Upper lobe of right lung (tissue), 1 donor: ENCODE data around the gene GLYR1. TPM values are rescaled to one million over a fixed set of nuclear protein-coding genes. Genes with fewer than 3 reads are reported as not detected.
A peak's percentile ranks its signal among the peaks of the same experiment; 100 is the strongest.

Source experiments
- ATAC-seq: fragments of 200-7000 bp; cut with Tn5 transposase; one replicate; pipeline ENCODE4 v1.9.1; 2020; ENCODE audit warnings: mild to moderate bottlenecking, moderate library complexity
- DNase-seq: peaks from one replicate; pipeline ENCODE4 v3.0.0-alpha.2; 2020
- H3K27ac ChIP-seq: fragments of 200-600 bp; one replicate; pipeline ENCODE4 v1.8.0; 2022
- H3K27me3 ChIP-seq: fragments of 200-600 bp; one replicate; pipeline ENCODE4 v1.8.0; 2022; ENCODE audit warnings: mild to moderate bottlenecking
- H3K36me3 ChIP-seq: fragments of 200-600 bp; one replicate; pipeline ENCODE4 v1.8.0; 2022
- H3K4me1 ChIP-seq: fragments of 200-600 bp; one replicate; pipeline ENCODE4 v1.8.0; 2022
- H3K4me3 ChIP-seq: fragments of 200-600 bp; one replicate; pipeline ENCODE4 v1.8.0; 2022; ENCODE audit warnings: mild to moderate bottlenecking
- H3K9me3 ChIP-seq: fragments of 200-600 bp; one replicate; pipeline ENCODE4 v1.8.0; 2022
- intact Hi-C: fragments of 100-400 bp; cut with DNase I; formaldehyde crosslinking; loops from one replicate; pipeline ENCODE4 v1.11.0; 2022
- total RNA-seq: library from RNA; stranded (reverse); fragmentation: NEBNext Ultra II Directional; extraction: Animal tissue kit (Norgen Biotek cat#: 25700); gene quantifications from one replicate; pipeline ENCODE4 v1.2.1, GENCODE V29; 2021
- TF ChIP-seq, protein P1 (sequence below): fragments of 200-600 bp; IDR thresholded peaks from one replicate; pipeline ENCODE4 v1.8.0; 2022; ENCODE audit warnings: antibody characterized with exemption
- donor health status: DM: no; HTN: yes; CAD: no; lungs with severe emphysema.

The GLYR1 gene
- total RNA-seq, 1 donor from 2014 or later = 85.7 TPM

DNA sequence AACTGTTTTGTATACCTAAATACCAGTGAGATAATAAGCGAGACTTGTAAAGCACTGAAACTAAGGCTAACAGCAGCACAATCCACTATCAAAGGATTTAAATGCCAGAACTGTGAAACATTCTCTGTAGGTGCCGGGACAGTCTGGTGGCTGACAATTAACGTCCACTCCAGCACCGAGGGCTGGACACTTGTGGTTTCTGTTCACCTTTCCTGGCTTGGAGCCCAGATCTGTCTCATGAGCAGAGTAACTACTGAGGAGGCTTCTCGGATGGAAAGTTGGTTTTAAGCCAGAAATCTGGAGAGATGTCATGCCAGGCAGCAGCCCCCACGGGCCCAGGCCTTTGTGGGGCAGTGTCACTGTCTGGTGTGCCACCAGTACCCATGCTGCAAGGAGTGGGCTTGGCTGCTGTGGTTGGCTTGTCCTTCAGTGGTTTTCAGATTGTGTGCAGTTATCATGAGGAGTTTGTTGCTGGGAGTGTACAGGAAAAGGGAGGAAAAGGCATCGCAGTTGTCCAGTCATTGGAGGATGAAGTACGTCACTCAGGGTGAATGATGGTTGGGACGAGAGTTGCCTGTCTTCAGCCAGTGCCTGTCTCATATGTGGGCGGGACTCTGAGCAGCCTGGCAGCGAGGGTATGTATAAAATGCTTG, 35.7 kb upstream of the GLYR1 start:
- H3K36me3 ChIP-seq = peaks cover 98% of the 10 kb centered on the region

DNA sequence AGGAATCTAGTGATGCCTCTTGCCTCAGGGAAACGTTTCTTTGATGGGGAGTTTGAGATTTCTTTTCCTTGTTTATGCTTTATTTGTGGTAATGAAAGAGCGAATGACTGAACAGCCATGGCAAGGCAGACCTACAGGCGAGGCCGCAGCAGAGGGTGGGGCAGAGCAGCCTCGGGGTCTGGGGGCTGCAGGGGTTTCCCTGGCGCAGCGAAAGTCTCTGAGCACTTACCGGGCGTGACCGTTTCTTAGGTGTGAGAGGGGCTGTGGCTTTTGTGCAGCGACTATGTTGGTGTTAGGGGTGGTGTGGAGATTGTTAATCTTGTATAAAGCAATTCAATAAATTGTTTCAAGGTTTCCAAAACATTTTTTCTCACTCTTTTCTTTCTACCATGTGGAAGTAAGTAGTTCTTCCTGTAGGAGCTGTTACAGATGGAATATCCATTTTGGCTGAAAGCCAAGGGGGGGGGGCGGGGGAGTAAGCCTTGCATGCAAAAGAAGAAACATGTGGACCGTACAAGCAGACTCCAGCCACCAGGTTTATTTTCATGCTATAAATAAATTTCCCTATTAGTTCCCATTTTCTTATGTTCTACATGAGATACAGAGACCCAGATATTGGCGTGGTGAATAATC, 35.0 kb upstream of the GLYR1 start:
- H3K36me3 ChIP-seq = peaks cover 98% of the 10 kb centered on the region
- TF ChIP-seq, protein P1, sequence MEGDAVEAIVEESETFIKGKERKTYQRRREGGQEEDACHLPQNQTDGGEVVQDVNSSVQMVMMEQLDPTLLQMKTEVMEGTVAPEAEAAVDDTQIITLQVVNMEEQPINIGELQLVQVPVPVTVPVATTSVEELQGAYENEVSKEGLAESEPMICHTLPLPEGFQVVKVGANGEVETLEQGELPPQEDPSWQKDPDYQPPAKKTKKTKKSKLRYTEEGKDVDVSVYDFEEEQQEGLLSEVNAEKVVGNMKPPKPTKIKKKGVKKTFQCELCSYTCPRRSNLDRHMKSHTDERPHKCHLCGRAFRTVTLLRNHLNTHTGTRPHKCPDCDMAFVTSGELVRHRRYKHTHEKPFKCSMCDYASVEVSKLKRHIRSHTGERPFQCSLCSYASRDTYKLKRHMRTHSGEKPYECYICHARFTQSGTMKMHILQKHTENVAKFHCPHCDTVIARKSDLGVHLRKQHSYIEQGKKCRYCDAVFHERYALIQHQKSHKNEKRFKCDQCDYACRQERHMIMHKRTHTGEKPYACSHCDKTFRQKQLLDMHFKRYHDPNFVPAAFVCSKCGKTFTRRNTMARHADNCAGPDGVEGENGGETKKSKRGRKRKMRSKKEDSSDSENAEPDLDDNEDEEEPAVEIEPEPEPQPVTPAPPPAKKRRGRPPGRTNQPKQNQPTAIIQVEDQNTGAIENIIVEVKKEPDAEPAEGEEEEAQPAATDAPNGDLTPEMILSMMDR = no peak
- DNase-seq (no peak), ATAC-seq (no peak)
- peak overlapping the region; percentile 37 for H3K27ac ChIP-seq
- intact Hi-C loops = no loop called here
- H3K4me1 ChIP-seq = peaks cover 9% of the 10 kb centered on the region
- H3K4me3 ChIP-seq = no peak overlapping the region
- no peaks in the 10 kb centered on the region for H3K27me3 ChIP-seq
- H3K9me3 ChIP-seq = no peaks in the 10 kb centered on the region

More for the DNA sequence above, 35.7 kb upstream of the GLYR1 start:
- H3K27ac ChIP-seq = no peak overlapping the region
- ATAC-seq (peak; percentile 69), DNase-seq (no peak)
- no peaks in the 10 kb centered on the region for H3K9me3 ChIP-seq
- no peaks in the 10 kb centered on the region for H3K27me3 ChIP-seq
- H3K4me3 ChIP-seq = no peak overlapping the region
- TF ChIP-seq, protein P1 = no peak
- intact Hi-C loops = no loop called here
- H3K4me1 ChIP-seq = peaks cover 9% of the 10 kb centered on the region

DNA sequence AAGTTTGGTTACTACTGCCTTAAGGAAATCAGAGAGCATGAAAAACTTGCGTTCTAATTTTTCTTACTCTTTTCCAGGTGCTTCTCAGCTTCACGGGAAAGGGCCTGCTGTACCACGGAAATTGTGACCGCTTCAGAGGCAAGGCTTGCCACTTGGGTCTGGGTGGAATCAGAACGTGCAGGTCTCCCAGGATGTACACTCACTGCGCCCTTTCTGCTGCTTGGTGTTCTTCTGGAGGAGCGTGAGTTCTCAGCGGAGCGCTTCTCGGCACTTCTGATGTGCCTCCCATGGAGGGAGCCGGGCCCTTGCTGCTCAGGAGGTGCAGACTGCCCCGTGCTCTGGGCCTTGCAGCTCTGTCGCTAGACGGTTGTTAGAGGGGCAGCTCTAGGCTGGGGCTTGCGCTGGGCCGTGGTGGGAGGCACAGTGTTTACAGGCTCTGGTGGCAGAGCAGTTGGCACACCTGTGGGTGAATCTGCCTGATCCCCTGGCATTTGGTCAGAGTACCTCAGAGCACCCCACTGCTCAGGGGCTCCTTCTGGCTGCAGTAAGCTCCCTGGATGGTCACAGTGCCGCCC, 33.0 kb upstream of the GLYR1 start:
- ATAC-seq = no peak
- peaks cover 98% of the 10 kb centered on the region for H3K36me3 ChIP-seq
- H3K4me3 ChIP-seq = no peak overlapping the region
- peak; percentile 61 for DNase-seq
- no peaks in the 10 kb centered on the region for H3K9me3 ChIP-seq
- H3K27me3 ChIP-seq = no peaks in the 10 kb centered on the region
- H3K27ac ChIP-seq = no peak overlapping the region
- H3K4me1 ChIP-seq = peaks cover 9% of the 10 kb centered on the region
- intact Hi-C loops = no loop called here
- TF ChIP-seq, protein P1 = no peak

- Histone ChIP-seq H3K9me3 (no peaks in the 10 kb centered on the region), H3K4me1 (peaks cover 9% of the 10 kb centered on the region), H3K4me3 (no peak overlapping the region), H3K36me3 (peaks cover 98% of the 10 kb centered on the region), H3K27me3 (no peaks in the 10 kb centered on the region), H3K27ac (no peak overlapping the region)
- no peak for ATAC-seq
- TF ChIP-seq, protein P1 = no peak
- no peak for DNase-seq
- intact Hi-C loops = no loop called here
Observed at GRCh38 chr16:4879049-4879448, 32.0 kb upstream of the GLYR1 start.

DNA sequence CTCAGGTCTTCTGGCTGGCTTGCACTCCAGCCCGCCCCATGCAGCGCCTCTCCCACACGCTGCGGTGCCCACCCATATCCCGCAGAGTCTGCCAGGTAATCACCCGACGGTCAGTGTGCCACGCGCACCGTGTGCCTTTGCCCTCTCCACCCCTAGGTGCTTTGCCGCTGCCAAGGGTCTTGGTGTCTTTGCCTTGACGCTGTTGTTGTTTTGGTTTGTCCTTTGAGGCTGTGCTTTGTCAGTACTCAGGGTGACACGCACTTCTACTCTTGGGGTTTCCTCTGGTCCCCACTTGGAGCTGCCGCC, 30.2 kb upstream of the GLYR1 start:
- Histone ChIP-seq H3K9me3 (no peaks in the 10 kb centered on the region), H3K36me3 (peaks cover 98% of the 10 kb centered on the region), H3K4me3 (no peak overlapping the region), H3K4me1 (peaks cover 9% of the 10 kb centered on the region), H3K27me3 (no peaks in the 10 kb centered on the region), H3K27ac (no peak overlapping the region)
- no peak for ATAC-seq
- peak; percentile 40 for DNase-seq
- intact Hi-C loops = no loop called here
- TF ChIP-seq, protein P1 = no peak
